Stimulated activated CD8-positive, alpha-beta memory T cell treated with anti-CD3 and anti-CD28 coated beads, Interleukin-12 subunit alpha, Interleukin-12 subunit beta, amount 100 ng/mL, for 24 hours (primary cell): Measurements from ENCODE around the gene SRGAP3.

Experiments
- DNase-seq: peaks from one replicate; pipeline ENCODE4 v3.0.0-alpha.2; 2020; ENCODE audit errors: extremely low read depth

Gene SRGAP3

DNA sequence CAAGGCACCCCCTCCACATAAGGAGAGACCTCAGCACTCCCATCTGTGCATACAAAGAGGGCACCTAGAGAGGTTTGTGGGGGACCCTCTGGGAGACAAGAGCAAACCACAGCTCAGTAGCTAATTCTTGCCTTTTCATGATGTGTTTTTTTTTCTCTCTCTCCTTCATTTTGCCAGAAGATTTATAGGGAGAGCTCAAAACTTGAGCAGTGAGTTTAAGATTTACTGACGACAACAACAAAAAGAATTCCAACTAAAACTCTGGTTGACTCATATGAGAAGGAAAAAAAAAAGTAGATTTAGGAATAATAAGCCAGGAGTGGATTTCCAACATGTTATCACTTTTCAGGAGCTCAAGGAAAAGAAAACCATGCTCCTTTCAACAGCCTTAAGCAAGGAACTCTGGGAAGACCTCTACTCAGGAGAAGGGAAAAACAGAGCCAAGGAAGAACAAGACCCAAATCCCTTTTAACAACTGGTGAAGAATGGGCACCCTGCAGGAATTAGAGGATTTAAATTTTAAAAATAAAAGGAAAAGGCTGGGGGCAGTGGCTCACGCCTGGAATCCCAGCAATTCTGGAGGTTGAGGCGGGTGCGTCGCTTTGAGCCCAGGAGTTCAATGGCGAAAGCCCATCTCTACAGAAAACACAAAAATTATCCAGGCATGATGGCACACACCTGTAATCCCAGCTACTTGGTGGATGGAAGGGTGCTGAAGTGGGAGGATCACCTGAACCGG, 228.0 kb downstream of the SRGAP3 start:
- DNase-seq, result no peak

DNA sequence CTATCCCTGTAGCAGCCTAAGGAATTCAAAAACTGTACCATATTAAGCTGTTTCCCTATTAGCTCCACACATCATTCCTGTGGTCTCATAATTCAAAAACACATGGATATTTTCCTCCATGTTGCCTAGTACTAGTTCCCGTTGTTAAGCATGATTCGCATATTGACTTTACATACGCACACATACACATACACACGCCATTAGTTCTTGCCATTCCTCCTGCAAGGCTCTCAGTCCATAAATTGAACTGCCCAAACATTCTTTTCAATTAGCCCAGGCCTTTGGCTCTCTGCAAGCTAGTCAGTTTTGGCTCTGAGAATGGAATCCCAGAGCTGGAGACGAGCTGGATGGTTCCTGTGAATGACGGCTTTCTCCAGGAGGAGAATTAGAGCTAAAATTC, 229.0 kb downstream of the SRGAP3 start:
- no peak for DNase-seq

DNA sequence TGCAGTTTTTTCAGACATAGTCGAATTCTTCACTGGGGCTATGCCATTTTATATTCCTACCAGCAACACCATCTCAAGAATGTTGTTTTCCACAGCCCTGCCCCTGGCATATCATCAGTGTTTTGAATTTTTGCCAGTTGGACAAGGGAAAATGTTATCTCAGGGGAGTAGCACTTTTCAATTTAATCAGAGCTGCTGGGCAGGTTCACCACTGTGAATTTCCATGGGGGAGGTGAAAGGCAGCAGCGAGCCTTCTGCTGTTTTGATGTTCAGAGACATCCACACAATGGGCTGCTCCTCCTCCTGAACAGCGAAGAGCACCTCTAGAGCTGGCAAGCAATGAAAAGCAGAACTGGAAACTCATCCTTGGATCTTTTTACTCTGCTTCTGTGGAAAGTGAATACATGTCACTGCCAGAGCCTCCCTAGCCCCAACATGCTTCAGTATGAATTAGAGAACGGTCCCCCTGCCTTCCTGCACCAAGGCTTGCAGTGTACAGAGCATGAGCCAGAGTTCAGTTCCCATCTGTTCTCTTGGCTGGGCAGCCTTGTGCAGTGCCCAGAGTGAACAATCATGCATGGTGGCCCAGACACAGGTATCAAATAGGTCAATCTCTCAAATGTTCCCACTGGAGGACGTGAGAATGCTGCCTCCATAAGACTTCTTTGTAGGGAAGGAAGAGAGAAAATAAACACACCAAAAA, 230.0 kb downstream of the SRGAP3 start:
- DNase-seq, result no peak

DNA sequence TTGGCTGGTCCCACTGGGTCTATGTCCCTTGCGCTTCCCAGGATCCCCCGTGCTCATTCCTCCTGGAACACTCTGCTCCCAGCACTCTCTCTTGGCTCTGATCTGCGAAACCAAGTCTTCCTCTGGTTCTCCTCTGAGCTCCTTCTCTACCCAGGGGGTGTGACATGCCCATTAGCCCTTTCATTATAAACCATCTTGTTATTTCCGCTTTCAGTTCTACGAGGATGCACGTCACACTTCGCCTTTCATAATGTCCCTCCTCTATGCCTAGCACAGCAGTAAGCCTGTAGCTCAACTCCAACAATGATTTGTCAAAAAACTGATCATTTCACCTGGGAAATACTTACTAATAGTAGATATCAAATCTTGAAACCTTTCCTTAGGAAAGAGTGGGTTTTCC, 234.2 kb downstream of the SRGAP3 start:
- DNase-seq, result no peak

DNA sequence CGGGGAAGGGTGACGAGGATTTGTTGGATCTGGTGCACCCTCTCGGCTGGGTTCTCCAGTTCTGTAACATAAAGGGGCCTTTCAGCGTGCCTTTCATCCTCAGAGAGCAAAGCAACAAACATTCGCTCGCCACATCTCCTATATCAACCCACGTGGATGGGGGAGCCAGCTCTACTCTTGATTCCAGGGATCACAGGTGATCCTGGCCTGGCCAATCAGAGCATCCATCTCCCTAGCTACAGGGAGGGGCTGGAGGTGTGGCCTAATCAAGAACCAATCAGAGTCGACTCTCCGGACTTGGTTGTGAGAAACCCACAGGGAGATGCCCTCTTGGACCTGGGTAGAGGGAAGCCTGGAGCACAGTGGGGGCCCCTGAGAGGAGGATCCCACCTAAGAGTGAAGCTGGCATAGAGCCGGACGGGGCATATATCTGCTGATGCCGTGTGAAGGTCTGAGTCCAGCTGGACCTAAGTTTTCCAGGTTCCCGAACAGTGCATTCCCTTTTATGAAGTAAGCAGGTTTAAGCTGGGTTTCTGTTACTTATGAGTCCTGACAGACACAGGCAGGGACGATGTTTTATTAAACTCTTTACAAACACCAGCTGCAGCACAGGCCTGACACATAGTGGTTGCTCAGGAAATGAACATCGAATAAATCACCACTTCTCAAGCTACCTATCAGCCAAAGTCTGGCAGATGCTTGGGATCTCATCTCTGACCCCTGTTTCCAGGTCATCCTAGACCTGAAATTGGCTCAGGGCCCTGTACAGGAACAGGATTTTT, 235.5 kb downstream of the SRGAP3 start:
- no peak for DNase-seq

DNA sequence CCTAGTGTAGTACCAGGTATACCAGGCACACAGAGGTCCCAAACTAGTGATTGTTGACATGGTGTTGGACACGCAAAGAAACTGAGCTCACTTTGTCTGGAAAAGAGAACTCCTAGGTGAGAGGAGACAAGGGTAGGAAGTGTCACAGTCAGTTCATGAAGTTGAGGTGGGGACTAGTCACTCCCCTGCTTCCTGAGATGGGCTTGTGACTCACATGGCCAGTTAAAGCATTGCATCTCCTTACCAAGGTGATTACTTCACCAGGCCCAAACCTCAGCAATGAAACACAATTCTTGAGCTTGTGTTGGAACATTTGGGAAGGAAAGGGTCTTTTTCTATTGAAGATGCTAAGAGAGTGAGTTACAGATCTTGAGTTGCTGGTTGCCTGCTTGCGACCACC, 236.9 kb downstream of the SRGAP3 start:
- no peak for DNase-seq

DNA sequence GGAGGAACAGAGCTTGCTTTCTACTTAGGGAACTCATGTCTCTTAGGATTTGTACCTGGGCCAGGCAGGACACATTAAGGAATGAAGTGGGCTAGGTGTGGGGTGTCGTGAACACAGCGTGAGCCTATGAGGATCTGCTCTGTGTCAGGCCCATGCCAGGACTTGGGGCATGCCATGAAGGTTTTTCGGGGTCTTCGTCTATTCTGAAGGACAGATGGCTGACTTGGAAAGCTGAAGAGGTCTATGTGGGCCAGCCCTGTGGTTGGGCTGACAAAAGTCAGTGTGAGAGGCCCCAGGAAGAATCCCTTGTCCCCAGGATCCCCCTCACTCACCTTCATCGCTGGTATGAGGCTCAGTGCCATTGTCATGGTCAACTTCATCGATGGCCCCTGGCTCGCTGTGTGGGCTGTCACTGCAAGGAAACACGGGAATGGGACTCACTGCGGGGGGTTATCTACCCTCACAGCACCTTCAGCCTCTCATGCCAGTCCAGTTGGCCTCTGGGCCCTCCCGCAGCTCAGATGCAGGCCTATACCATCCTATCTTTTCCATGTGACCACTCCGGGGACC, 239.4 kb downstream of the SRGAP3 start:
- DNase-seq, result no peak

DNA sequence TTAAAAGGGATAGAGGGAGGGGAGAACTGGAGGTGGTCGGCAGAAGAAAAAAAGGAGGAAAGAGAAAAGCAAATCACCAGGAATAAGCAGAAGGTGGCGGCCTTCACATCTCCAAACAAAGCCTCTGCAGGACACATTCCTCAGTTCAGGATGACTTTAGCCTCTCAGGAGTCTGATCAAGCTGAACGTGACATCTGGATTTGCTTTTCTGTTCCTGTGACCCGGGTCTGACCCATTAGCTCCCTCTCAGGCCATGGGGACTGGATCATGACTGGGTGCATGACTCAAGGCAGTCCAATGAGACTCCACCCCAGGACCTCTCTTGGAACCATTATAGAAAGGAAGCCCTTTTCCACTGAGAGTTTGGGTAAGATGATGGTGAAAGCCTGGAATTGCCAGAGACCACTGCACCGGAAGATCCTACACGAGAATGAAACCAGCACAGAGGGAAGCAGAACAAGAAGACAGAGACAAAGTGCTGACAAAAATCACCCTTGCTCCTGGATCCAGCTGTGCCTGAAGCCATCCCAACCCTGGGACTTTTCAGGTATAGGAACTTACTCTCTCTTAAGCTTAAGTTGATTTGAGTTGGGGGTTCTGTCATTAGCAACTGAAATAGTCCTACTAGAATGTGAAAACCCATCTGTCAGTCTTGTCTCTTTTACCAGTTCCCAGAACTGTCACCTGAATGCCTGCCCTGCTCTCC, 240.7 kb downstream of the SRGAP3 start:
- DNase-seq, result no peak

DNA sequence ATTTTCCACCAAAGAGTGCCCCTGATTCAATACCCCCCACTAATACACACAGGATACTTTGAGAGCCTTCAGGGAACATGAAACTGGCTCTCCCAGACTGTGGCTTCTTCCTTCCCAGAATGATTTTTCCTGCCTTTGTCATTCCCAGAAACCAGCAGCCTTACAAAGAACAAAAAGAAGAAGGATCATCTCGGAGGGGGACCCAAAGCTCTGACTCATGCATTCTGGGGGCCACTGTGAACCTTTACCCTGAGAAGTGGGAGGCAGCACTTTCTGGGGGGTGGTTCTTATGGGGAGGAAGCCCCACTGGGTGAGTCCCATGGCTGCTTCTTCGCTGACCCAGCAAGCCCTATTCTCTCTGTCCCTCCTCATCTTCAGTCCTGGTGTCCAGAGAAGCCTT, 241.5 kb downstream of the SRGAP3 start:
- DNase-seq, result no peak

DNA sequence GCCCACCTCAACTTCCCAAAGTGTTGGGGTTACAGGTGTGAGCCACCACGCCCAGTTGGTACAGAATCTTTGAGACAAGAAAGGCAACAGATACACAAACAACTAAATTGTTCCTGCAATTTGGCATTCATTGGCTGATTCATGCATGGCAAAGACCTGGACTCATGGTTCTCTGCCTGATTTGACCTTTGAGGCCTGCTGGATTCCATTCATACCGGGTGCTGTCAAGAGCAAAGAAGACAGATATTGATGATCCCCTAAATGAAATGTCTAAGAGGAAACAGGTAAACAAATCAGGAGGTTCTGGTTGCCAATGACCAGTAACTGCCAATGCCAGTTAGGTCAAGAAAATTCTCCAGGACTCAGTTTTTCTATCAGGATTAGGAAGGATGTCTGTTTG, 242.2 kb downstream of the SRGAP3 start:
- no peak for DNase-seq

DNA sequence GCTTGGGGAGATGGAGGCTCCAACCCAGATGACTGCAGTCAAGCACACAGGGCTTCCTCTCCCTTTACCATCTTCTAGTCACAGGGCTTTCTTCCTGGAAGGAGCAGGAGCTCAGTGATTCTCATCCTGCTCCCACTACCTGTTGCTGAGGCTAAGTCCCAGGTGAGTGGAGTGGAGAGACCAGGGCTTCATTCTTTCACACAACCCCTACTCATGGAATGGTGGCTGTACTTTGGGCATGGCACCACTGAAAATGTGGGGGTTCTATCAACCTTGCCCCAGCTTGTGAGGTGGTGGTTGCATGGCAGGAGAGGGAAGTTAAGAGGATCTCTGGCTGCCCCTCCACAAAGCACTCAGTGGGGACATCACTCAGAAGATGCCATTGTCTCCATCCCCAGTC, 249.4 kb downstream of the SRGAP3 start:
- no peak for DNase-seq

DNA sequence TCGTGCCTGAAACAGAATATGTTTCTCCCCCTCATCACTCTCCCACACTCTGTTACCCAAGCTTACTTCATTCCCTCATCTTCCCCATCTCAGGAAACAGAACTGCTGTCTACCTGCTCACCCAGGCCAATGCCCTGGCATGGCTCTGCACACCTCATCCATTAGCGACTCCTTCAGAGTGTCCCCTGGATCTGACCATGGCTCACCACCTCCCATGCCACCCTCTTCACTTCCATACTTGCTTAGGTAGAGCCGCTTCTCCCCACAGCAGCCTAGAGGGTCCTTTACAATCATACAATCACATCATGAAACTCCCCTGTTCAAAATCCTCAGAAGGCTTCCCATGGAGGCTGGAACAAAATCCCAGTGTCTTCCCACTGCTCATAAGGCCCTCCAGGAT, 252.3 kb downstream of the SRGAP3 start:
- DNase-seq, result no peak

DNA sequence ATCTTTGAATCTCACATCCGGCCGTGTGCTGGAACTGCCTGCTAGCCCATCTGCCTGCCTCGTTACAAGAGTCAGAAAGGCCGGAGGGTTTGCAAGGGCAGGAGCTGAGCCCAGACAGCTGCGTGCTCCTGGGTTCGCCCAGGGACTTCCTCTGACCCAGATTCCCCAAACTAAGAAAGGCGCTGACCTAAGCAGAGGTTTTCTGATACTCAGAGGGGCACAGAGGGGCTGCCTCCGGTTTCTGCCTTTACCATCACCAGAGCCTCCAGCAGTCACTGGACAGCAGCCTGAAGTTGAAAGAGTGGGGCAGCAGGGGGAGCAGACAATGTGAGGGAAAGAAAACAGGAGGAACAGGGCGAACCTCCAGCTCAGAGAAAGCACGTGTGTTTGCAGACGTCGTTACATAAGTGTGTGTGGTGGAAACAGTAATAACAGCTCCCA, 252.7 kb downstream of the SRGAP3 start:
- DNase-seq, result no peak

DNA sequence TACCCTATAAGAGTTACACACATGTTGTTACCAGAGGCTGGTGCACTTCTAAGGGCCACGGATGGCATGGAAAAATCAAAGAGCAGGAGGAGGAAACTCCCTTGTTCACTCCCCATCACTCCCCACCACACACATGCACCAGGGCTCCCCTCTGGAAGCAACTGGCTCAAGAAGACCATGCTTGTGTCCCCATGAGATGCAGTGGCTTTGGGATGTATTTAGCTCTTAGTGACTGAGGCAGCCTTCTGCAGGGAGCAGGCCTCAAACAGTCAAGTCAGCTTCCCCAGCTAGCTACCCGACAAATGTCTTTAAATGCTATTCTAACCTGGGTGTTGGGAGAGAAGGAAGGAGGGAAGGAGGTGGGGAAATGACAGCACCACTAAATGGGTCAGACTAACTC, 253.2 kb downstream of the SRGAP3 start:
- no peak for DNase-seq

DNA sequence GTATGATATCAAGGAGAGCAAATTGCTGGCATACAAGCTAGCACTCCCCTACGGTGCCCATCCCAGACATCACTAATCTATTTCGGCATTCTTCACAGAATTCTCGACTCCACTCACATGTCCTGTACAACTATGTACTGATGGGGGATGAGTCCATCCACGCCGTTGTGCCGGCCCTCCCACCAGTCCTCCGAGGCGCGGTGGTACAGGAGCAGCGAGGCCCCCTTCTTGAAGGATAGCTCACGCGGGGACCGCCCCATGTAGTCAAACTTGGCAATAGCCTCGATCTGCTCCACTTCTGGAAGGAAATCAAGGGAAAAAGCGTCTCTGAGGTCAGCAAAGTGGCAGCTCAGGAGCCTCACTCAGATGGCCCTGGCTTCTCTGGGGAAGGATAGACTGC, 255.2 kb downstream of the SRGAP3 start:
- DNase-seq, result no peak

DNA sequence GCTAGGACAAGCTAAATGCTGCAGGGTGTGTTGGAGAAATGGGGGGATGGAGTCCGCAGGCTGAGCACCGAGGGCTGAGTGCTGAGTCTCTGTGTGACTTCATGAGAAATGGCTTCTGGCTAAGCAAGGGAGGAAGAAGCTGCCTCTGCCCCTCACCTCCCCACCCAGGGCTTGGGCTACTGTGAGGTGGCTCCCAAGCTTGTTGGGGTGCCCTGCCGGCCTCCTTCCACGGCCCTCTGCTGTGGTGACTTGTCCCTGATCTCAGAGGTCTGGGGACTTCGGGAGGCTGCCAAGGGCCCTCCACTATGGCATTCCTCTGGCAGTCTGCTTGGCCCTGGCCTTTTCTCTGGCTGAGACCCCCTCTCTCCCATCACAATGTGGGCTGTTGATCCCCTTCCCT, 256.1 kb downstream of the SRGAP3 start:
- DNase-seq, result no peak

DNA sequence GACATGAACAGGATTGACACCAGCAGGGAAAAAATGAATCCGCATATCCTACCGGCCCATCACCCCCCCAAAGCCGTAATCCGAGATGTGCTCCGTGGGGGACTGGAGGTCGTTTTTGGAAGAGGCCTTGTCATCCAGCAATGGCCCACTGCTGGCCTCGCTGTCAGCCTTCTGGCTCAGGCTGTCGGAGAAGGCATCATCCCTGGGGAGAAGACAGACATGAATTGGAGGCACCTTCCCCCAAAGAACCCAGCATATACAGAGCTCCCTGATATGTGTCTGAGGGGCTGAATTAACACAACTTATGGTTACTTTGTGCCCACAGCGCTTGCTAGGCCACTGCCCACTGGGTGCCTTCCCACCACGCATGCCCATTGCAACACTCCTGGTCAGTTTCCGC, 256.6 kb downstream of the SRGAP3 start:
- DNase-seq, result no peak

DNA sequence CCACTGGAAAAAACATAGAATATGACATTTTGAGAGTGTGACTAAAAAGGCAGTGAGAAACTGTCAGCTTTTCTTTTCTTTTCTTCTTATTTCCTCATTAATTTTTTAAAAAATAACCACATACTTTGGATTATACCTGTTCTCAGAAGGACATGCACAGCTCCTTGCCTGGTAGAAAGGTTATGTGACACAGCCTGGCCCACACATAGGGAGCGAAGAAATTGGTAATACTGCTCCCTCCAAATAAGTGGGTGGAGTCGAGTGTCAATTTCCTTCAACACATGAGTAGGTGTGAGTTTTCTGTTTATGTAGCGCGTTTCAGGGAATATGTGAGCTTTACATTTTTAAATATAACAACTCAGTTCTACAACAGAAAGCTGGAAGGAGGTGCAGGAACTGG, 257.2 kb downstream of the SRGAP3 start:
- no peak for DNase-seq

DNA sequence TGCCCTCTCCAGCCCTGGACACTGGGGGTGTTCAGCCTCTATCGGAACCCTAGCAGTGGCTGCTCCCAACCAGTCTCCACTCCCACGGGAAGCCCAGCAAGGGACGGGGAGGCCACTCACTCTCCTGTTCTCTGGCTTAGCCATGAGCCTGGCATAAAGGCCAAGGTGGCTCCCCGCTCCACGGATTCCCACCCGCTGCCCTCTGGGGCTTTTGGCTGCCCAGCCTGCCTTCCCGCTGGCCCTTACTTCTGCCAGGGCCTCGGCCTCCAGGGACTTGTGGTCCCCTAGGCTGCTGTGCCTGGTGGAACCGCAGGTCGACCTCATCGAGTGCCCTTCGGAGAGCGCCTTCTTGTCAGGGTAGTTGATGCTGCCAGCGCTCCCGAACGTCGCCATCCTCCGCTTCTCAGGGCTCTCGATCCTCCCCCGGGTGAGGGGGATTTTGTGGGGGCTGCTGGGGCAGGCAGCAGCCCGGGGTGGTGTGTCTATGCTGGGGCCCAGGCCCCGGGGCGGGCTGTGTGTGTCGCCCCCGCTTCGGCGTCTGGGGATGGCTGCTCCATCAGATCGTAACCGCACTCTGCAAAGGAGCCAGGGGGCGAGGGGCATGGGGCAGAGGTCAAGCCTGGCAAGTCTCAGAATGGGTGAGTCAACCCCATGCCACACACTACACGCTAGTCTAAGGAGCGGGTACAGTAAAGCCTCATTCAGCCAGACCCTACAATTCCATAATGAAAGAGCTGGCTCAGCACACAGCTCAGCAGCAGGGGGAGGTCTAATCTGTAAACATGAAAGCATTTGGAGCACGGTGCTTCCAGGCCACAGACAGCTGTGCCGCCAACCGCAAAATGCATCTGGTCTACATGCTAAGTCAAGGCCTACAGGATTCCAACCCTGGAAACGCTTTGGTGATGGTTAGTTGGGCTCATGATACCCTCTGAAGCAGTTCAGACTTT, 258.9 kb downstream of the SRGAP3 start:
- no peak for DNase-seq

DNA sequence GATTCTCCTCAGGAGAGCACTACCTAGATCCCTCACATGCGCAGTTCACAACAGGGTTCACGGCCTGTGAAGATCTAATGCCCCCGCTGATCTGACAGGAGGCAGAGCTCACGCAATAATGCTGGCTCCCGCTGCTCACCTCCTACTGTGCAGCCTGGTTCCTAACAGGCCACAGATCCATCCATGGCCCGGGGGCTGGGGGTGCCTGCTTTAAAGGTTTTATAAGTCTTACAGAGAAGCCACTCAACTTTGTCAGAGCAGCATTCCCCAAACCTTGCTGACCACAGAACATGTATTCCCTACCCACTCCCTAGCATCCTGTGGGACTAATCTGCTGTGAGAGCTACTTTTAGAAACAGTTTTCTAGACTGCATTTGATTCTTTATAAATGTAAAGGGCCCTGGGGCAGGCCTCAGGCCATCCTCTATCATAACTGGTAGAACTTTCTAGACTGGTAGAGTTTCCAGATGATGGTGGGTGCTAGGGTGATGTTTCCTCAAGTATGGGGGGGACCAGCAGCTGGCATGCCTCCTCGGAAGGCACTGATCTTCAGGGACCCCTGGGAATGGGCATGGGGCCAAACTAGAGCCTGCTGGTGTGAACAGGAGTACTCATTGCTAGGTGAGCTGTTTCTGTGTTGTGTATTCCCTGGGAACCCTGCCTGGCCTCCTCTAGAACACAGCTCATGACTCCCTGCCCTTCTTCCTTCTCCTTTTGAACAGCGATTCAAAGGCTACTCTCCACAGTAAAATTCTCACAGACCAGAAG, 260.5 kb downstream of the SRGAP3 start:
- DNase-seq, result no peak
